WERI-Rb-1 (cell line): ENCODE results near the gene ASIC4.

ENCODE experiments used
- DNase-seq: peaks from one replicate; pipeline ENCODE4 v3.0.0-alpha.2; 2020
- H3K27ac ChIP-seq: fragments of 250-450 bp; sonication (Bioruptor Pico); 2 replicates; pipeline ENCODE4 v1.5.1; 2020; ENCODE audit warnings: mild to moderate bottlenecking, moderate library complexity
- H3K27me3 ChIP-seq: fragments of 250-450 bp; sonication (Bioruptor Pico); 2 replicates; pipeline ENCODE4 v1.5.1; 2021; ENCODE audit warnings: mild to moderate bottlenecking, low read depth, moderate library complexity; ENCODE audit not compliant: insufficient read depth, severe bottlenecking
- H3K36me3 ChIP-seq: fragments of 250-450 bp; sonication (Bioruptor Pico); 2 replicates; pipeline ENCODE4 v1.5.1; 2020; ENCODE audit warnings: mild to moderate bottlenecking, moderate library complexity
- H3K4me3 ChIP-seq: 2 replicates; pipeline ENCODE4 v1.5.1; 2011; ENCODE audit warnings: low read depth, mild to moderate bottlenecking, control low read depth, low read length
- H3K9me3 ChIP-seq: fragments of 250-450 bp; sonication (Bioruptor Pico); 2 replicates; pipeline ENCODE4 v1.5.1; 2021; ENCODE audit warnings: mild to moderate bottlenecking, moderate library complexity; ENCODE audit not compliant: severe bottlenecking
- CTCF ChIP-seq: IDR thresholded peaks from 2 replicates; pipeline ENCODE4 v1.5.1; 2011; ENCODE audit warnings: low read depth, mild to moderate bottlenecking, control low read depth, inconsistent platforms, low read length

ASIC4 gene

GRCh38 chr2:219553463-219553963 lies 39.2 kb downstream of the ASIC4 start:
- no peak for TF ChIP-seq CTCF
- Histone ChIP-seq H3K4me3 (no peak overlapping the region), H3K27ac (no peak overlapping the region), H3K9me3 (no peaks in the 10 kb centered on the region), H3K36me3 (peaks cover 21% of the 10 kb centered on the region), H3K27me3 (no peaks in the 10 kb centered on the region)
- no peak for DNase-seq

- H3K27me3 ChIP-seq, result no peaks in the 10 kb centered on the region
- no peak for DNase-seq
- no peak overlapping the region for H3K4me3 ChIP-seq
- no peaks in the 10 kb centered on the region for H3K9me3 ChIP-seq
- no peak for TF ChIP-seq CTCF
- no peak overlapping the region for H3K27ac ChIP-seq
- peaks cover 13% of the 10 kb centered on the region for H3K36me3 ChIP-seq
These were observed 40.1 kb downstream of the ASIC4 start for GRCh38 chr2:219554350-219554749.

- no peak for TF ChIP-seq CTCF
- no peak overlapping the region for H3K4me3 ChIP-seq
- no peak for DNase-seq
- H3K36me3 ChIP-seq, result peaks cover 5% of the 10 kb centered on the region
- no peaks in the 10 kb centered on the region for H3K27me3 ChIP-seq
- H3K9me3 ChIP-seq, result no peaks in the 10 kb centered on the region
- no peak overlapping the region for H3K27ac ChIP-seq
These were observed 41.7 kb downstream of the ASIC4 start for GRCh38 chr2:219555956-219556355.

GRCh38 chr2:219556413-219556812 lies 42.1 kb downstream of the ASIC4 start:
- no peak for DNase-seq
- Histone ChIP-seq H3K9me3 (no peaks in the 10 kb centered on the region), H3K4me3 (no peak overlapping the region), H3K27ac (no peak overlapping the region), H3K27me3 (no peaks in the 10 kb centered on the region), H3K36me3 (peaks cover 5% of the 10 kb centered on the region)
- no peak for TF ChIP-seq CTCF

GRCh38 chr2:219557320-219557719 lies 43.0 kb downstream of the ASIC4 start:
- Histone ChIP-seq H3K36me3 (peaks cover 5% of the 10 kb centered on the region), H3K9me3 (no peaks in the 10 kb centered on the region), H3K27ac (no peak overlapping the region), H3K27me3 (no peaks in the 10 kb centered on the region), H3K4me3 (no peak overlapping the region)
- DNase-seq, result no peak
- no peak for TF ChIP-seq CTCF
